GM19467 (cell line): Measurements from ENCODE around the gene PLA2G4E.

Source experiments
- ATAC-seq: cut with Tn5 transposase; IDR thresholded peaks from one replicate; pipeline ENCODE4 v1.9.1; 2021; ENCODE audit warnings: mild to moderate bottlenecking, moderate library complexity; ENCODE audit not compliant: unreplicated experiment

The PLA2G4E gene

GRCh38 chr15:42021593-42021992, 751 bp upstream of the PLA2G4E start:
- no peak for ATAC-seq

GRCh38 chr15:42018306-42019224, 2.3 kb downstream of the PLA2G4E start:
- ATAC-seq, result no peak

- no peak for ATAC-seq
Measured at GRCh38 chr15:42016971-42017370, 3.9 kb downstream of the PLA2G4E start.

- no peak for ATAC-seq
Measured at GRCh38 chr15:42014406-42014805, 6.4 kb downstream of the PLA2G4E start.

GRCh38 chr15:42012928-42013482, 7.8 kb downstream of the PLA2G4E start:
- no peak for ATAC-seq

GRCh38 chr15:42012241-42012640, 8.6 kb downstream of the PLA2G4E start:
- ATAC-seq, result no peak

- no peak for ATAC-seq
Measured at GRCh38 chr15:42011074-42011473, 9.8 kb downstream of the PLA2G4E start.

- peak; percentile 58 for ATAC-seq
Measured at GRCh38 chr15:42010434-42010833, 10.4 kb downstream of the PLA2G4E start.

- no peak for ATAC-seq
Measured at GRCh38 chr15:42009474-42009873, 11.4 kb downstream of the PLA2G4E start.

GRCh38 chr15:42009022-42009421, 11.8 kb downstream of the PLA2G4E start:
- no peak for ATAC-seq

- ATAC-seq, result no peak
Measured at GRCh38 chr15:42007386-42007785, 13.5 kb downstream of the PLA2G4E start.

- no peak for ATAC-seq
Measured at GRCh38 chr15:42002333-42002732, 18.5 kb downstream of the PLA2G4E start.

GRCh38 chr15:42001236-42001635, 19.6 kb downstream of the PLA2G4E start:
- ATAC-seq, result no peak

- no peak for ATAC-seq
Measured at GRCh38 chr15:41999290-42000285, 21.3 kb downstream of the PLA2G4E start.

- no peak for ATAC-seq
Measured at GRCh38 chr15:41997845-41998244, 23.0 kb downstream of the PLA2G4E start.

GRCh38 chr15:41996921-41997592, 23.8 kb downstream of the PLA2G4E start:
- no peak for ATAC-seq

- no peak for ATAC-seq
Measured at GRCh38 chr15:41996376-41996775, 24.5 kb downstream of the PLA2G4E start.

GRCh38 chr15:41995476-41995855, 25.4 kb downstream of the PLA2G4E start:
- ATAC-seq, result no peak

- no peak for ATAC-seq
Measured at GRCh38 chr15:41994772-41995475, 25.9 kb downstream of the PLA2G4E start.

GRCh38 chr15:41994171-41994650, 26.6 kb downstream of the PLA2G4E start:
- no peak for ATAC-seq
